ENCODE results near the gene ANXA6.

DNA sequence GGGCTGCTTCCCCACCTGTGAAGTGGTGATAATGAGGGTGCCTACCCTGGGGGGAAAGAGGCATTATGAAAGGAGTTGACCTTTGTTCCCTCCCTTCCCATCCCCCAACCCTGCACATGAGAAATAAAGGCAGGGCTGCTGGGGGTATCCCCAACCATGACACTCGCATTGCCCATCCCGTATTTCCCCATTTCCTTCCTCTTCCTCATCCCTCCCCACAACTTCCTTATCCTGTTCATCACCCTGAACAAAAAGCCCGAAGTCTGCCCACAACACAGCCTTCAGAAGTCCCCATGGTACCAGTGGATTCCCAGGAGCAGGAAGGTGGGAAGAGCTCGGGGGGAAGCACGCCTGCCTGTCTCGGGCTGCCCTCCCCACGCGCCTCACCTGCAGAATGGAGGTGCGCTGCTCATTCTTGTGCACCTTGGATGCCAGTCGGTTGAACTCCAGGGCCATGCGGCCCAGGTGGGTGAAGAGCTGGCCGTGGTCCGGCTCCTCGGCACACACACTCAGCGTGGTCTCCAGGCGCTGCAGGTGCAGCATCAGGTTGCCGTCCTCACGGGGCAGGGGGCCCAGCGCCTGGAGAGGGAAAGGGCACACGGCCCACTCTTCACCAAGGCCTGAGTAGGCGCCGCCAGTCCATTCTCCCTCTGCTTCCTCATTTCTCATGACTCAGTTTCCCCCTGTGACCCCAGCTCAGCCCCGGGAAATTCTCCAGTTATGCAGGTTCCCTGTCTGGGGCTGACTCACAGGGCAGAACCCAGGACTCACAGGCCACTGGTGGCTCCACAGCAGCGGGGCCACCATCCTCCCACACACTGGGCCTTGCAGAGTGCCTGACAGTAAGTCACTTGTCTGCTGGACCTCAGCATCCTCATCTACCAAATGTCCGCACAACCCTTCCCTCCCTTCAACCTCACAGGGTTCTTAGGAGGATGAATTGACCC lies 100.9 kb downstream of the ANXA6 start:
- TF ChIP-seq, protein P1, sequence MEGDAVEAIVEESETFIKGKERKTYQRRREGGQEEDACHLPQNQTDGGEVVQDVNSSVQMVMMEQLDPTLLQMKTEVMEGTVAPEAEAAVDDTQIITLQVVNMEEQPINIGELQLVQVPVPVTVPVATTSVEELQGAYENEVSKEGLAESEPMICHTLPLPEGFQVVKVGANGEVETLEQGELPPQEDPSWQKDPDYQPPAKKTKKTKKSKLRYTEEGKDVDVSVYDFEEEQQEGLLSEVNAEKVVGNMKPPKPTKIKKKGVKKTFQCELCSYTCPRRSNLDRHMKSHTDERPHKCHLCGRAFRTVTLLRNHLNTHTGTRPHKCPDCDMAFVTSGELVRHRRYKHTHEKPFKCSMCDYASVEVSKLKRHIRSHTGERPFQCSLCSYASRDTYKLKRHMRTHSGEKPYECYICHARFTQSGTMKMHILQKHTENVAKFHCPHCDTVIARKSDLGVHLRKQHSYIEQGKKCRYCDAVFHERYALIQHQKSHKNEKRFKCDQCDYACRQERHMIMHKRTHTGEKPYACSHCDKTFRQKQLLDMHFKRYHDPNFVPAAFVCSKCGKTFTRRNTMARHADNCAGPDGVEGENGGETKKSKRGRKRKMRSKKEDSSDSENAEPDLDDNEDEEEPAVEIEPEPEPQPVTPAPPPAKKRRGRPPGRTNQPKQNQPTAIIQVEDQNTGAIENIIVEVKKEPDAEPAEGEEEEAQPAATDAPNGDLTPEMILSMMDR (optimal IDR thresholded peaks at IDR 0.05 in 1 of 3, IDR thresholded peaks at IDR 0.05 in 1 of 3, conservative IDR thresholded peaks at IDR 0.05 in 1 of 3; ENCODE audit: extremely low read depth in 1 of 3, insufficient read depth in 2 of 3, low read length in 3 of 3): no peak
- TF ChIP-seq EZH2 (IDR thresholded peaks at IDR 0.05; ENCODE audit: low read length): no peak
